Astrocyte of the cerebellum (primary cell): ENCODE results near the gene ESR2.

Source experiments
- DNase-seq: peaks from one replicate; pipeline ENCODE4 v3.0.0-alpha.2; 2011; ENCODE audit warnings: low read depth
- H3K4me3 ChIP-seq: 2 replicates; pipeline ENCODE4 v1.5.1; 2011; ENCODE audit warnings: mild to moderate bottlenecking, low read depth, low read length, moderate library complexity
- CTCF ChIP-seq: IDR thresholded peaks from 2 replicates; pipeline ENCODE4 v1.5.1; 2012; ENCODE audit warnings: low read length, low read depth, moderate library complexity, mild to moderate bottlenecking; ENCODE audit errors: missing control alignments
- in situ Hi-C: cut with HindIII; loops from 2 replicates; pipeline ENCODE4 v1.10.0; 2017; ENCODE audit warnings: low sequenced_read_pairs

The ESR2 gene

GRCh38 chr14:64080452-64080851, 213.7 kb downstream of the ESR2 start:
- in situ Hi-C loops: no loop called here
- TF ChIP-seq CTCF: no peak
- no peak overlapping the region for H3K4me3 ChIP-seq
- no peak for DNase-seq

GRCh38 chr14:64075613-64076005, 218.6 kb downstream of the ESR2 start:
- no peak for TF ChIP-seq CTCF
- no peak overlapping the region for H3K4me3 ChIP-seq
- DNase-seq: no peak
- in situ Hi-C loops: no loop called here

GRCh38 chr14:64074961-64075612, 219.1 kb downstream of the ESR2 start:
- DNase-seq: peak; percentile 4
- H3K4me3 ChIP-seq: no peak overlapping the region
- in situ Hi-C loops: no loop called here
- no peak for TF ChIP-seq CTCF

- no peak for DNase-seq
- H3K4me3 ChIP-seq: no peak overlapping the region
- in situ Hi-C loops: no loop called here
- no peak for TF ChIP-seq CTCF
These were observed 224.4 kb downstream of the ESR2 start for GRCh38 chr14:64069634-64070359.

GRCh38 chr14:64064447-64064846, 229.7 kb downstream of the ESR2 start:
- no peak overlapping the region for H3K4me3 ChIP-seq
- TF ChIP-seq CTCF: no peak
- no peak for DNase-seq
- in situ Hi-C loops: no loop called here

- no peak overlapping the region for H3K4me3 ChIP-seq
- TF ChIP-seq CTCF: no peak
- DNase-seq: no peak
- in situ Hi-C loops: no loop called here
These were observed 231.6 kb downstream of the ESR2 start for GRCh38 chr14:64062381-64063115.
